Stromal cell of bone marrow (primary cell): ENCODE measurements around the gene GARIN5B.

Source experiments
- DNase-seq: peaks from one replicate; pipeline ENCODE4 v3.0.0-alpha.2; 2012; ENCODE audit warnings: low read depth

The GARIN5B gene

GRCh38 chr19:55389386-55390317 lies 26.6 kb upstream of the GARIN5B start:
- DNase-seq = no peak

- no peak for DNase-seq
Observed at GRCh38 chr19:55387736-55388497, 24.9 kb upstream of the GARIN5B start.

GRCh38 chr19:55386493-55386971 lies 23.5 kb upstream of the GARIN5B start:
- DNase-seq = no peak

GRCh38 chr19:55385724-55386492 lies 22.8 kb upstream of the GARIN5B start, which contains the start of gene RPL28:
RPL28 (plus strand) TSS chr19:55385932; CDS start chr19:55386358, 426 bp downstream.
- peak; percentile 95 for DNase-seq

DNA sequence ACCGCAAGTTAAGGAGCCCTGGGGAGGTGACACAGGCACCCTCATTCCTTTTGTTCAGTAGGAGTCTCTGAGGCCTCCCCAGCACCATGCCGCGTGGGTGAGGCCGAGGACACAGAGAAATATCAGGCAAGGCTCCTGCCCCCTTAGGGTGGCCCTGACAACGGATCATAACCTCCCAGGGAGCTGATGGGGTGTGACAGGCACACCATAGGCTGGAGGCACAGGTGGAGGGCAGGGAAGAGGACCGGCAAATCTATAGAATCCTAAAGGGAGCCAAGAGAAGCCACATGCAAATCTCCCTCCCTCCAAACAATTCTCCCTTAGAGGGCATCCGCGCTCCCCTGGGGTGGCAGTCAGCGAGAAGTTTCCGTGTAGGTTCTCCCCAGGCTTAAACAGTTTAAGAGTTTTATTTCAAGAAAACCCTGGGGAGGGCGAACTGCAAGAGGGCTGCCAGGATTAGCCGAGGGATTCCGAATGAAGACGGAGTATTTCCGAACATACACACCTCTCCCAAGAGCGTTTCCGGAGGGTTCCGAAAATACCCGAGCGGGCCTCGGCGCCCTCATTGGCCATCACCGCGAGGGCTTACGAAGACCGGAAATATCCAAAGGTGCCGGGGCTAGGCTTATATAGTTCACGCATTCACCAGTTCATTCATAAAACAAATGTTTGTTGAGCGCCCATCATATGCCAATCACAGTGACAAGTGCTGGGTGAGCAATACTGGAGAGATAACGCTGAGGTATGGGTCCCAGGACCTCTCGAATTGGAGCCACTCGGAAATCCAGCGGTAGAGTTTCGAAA lies 22.1 kb upstream of the GARIN5B start:
- peak; percentile 95 for DNase-seq

DNA sequence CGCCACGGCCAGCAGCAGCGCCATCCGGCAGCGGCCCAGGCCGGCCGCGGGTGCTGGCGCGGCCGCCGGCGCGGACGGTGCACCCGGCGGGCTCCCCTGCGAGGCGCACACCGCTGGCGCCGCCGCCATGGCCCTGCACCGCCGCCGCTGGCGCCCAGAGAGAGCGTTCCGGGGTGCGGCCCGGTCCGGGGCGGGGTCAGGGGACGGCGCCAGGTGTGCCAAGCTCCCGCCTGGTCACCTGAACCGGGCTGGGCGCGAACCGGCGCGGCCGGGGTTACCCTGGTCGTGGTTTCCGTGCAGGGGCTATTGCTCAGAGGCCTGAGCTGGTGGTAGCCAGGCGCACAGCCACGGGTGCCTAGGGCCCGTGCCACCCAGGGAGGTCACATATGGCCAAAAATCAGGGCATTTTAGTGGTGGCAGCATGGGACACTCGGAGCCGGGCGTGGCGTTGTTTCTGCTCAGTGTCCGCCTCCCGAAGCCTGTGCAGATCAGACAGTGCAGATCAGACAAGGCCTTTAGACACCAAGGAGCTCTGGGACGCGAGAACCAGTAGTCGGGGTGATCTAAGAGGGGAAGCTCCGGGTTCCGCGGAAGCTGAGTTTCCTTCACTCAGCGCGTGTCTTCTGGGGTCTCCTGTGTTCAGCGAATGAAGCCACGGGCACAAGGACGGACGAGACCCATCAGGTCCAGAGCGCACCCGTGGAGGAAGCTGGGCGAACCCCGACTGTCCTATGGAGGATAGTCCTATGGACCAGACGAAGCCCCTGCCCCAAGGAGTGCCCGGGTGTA lies 21.3 kb upstream of the GARIN5B start, which contains the start of gene TMEM238:
Gene TMEM238 (minus strand): TSS at position 162 of the 789 bp plus-strand sequence. CDS start 33 bp downstream, at position 129.
- DNase-seq = no peak

DNA sequence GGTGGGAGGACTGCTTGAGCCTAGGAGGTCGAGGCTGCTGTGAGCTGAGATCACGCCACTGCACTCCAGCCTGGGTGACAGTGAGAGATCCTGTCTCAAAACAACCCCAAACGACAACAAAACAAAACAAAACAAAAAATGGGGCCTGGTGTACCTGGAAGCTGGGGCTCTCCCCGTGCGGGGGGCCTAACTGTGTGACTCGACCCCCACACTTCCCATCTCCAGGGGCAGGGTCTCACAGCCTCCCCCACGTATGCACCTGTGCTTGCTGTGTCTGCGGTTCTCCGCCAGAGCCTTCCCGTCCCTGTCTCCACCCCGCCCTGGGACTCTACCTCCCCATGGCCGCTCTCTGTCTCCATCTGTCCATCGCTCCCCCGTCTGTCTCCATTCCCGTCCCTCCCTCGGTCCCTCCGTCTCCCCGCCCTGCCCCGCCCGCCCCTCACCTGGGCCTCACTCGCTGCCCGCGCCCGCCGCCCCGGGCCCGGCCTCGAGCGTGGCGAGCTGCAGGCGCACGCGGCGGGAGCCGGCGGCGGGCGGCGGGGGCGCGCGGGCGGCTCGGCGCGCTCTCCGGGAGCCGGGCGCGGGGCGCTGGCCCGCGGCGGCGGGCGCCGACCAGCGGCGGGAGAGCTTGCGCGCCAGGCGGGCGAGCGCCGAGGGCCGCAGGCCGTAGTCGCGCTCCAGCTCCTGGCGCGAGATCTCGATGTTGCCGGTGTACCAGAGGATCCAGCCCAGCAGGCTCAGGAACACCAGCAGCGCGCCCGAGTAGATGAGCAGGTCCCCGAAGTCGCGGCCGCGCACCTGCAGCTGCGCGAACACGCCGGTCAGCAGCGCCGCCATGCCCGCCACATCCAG lies 20.4 kb upstream of the GARIN5B start:
- no peak for DNase-seq

DNA sequence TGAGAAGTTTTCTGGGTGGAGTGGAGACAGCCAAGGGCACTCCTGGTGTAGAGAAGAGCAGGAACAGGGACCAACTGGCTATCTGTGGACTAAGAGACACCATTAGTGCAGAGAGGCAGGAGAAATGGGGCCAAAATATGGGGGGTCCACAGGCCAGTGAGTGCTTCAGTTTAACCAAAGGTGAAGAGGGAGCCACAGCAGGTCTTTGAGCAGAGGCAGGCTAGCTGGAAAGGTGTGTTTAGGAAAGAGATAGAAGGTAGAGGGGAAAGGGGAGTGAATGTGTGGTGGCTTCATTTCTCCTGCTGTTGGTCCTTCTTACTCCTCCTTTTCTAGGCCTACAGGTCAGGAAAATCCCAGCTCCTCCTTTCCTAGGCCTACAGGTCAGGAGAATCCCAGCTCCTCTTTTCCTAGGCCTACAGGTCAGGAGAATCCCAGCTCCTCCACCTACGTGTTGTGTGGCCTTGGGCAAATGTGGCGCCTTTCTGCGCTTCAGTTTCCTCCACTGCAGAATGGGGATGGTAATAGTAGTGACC lies 19.5 kb upstream of the GARIN5B start:
- no peak for DNase-seq

GRCh38 chr19:55382013-55382412 lies 19.0 kb upstream of the GARIN5B start:
- no peak for DNase-seq

DNA sequence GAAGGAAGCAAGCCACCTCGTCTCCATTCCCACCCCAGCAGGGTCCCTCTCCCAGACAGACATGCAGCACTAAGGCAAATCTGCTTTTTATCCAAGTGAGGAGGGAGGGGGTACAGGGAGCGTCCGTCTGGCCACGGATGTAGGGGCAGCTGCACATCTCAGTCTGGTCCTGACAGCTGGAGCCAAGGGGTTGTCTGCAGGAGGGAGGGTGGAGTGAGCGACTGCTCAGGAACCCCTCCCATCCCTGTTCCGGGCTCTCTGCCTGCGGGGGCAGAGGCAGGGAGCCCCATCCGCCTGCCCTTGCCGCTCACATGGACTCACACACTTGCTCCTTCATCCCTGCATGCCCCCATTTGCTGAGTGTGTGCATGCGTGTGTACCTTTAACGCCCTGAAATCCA lies 16.1 kb upstream of the GARIN5B start:
- DNase-seq = no peak

DNA sequence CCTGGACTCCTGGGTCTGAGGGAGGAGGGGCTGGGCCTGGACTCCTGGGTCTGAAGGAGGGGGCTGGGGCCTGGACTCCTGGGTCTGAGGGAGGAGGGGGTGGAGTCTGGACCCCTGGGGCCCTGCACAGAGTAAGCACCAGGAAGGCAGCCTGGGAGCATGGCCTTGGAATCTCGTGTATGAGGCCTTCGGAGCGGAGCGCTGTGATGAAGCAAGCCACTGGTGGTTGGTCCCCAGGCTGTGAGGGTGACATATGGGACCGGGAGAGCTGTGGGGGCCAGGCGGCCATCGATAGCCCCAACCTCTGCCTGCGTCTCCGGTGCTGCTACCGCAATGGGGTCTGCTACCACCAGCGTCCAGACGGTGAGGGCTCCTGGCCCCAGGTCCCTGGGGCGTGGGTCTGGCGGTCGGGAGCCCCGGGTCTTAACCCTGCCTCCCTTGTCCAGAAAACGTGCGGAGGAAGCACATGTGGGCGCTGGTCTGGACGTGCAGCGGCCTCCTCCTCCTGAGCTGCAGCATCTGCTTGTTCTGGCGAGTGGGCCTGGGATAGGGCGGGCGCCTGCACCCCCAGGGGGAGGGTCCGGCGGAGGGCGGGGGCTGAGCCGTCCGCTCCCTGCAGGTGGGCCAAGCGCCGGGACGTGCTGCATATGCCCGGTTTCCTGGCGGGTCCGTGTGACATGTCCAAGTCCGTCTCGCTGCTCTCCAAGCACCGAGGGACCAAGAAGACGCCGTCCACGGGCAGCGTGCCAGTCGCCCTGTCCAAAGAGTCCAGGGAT lies 14.5 kb upstream of the GARIN5B start:
- DNase-seq = no peak

DNA sequence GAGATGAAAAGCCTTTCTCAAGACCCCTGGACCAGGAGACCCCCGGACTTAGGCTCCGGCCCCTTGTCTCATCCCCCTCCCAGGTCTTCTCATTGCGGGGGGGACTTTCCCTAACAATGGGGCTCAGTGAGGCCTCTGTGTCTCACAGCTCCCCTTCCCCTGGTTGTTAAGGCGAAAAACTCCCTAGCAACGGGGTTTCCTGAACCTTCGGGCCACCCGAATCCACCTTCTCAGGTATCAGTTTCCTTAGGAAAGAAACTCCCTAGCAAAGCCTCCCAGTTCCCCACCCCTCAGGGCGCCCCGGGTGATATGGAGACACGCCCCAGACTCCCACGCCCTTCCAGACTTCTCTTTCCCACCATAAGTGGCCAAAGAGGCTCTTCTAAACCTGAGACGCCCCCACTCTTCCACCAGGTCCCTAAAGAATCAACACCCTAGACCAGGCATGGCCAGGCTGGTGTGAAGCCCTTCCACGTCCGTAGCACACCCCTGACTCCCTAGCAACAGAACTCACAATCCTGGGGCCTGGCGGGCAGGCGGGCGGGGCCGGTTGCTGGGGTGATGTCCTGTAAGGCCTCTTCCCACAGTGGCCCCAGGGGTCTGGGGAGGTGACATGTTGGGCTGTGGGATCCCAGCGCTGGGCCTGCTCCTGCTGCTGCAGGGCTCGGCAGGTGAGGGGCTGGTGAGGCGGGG lies 13.3 kb upstream of the GARIN5B start, which contains the start of gene TMEM190:
Gene TMEM190 (plus strand): TSS at position 586 of the 693 bp plus-strand sequence. CDS start 28 bp downstream, at position 614.
- no peak for DNase-seq

DNA sequence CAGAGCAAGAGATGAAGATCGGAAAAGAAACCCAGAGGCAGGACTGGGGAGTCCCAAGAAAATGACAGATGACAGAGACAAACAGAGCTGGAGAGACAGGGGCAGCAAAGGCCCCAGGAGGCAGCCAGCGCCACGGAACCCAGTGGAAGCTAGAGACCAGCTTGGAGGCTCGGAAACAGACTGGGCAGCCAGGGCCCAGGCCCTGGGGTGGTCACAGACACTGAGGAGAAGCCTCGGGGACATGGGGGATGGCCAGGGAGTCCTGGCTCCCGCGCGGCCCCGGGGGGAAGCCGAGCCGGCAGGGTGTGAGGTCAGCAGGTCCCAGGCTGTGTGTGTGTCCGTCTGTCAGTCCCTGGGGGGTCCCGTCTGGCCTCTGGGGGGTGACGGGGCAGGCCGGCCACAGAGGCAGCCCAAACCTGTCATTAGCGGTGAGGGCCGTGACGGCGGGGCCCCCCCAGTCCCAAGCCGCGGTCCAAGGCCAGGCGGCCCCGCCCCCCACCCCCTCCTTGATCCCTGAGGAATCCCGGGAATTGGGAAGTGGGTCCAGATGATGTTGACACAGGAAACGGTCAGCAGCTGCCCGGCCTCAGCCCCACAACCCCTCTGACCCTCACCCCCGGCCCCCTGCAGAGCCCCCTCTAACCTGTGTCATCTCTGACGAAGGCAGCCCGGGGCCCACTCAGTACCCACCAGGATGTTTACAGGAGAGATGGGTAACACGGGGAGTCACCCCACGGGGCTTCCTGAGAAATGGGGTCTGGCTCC lies 11.1 kb upstream of the GARIN5B start:
- DNase-seq = no peak

GRCh38 chr19:55373306-55373992 lies 10.4 kb upstream of the GARIN5B start:
- DNase-seq = no peak

GRCh38 chr19:55372316-55373081 lies 9.4 kb upstream of the GARIN5B start:
- no peak for DNase-seq
